Measurements from ENCODE around the gene PLCXD3.
"Not testable (repeated sequence)": the region's sequence is repeated elsewhere in the genome, so short reads cannot be mapped to it uniquely, and the experiment has no call there.

PLCXD3 gene

DNA sequence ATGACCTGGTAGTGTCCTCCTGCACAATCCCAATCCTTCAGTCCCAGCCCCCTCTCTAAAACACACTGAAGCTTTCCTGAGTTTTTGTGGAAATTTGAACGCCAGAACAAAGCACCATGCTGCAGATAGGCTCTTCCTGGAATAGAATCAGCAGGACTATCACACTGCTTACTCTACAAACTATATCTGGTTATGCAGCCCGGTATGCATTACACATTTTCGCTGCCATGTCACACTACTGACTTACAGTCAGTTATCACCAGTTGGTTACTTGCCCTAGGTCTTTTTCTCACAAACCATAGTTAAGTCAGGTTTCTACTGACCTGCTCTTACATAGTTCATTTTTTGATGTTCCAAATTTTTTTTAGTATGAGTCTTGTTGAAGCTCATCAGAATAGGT, 24.9 kb downstream of the PLCXD3 start:
- DNase-seq: no peak

- no peak for DNase-seq
Measured at GRCh38 chr5:41482715-41483114, 27.7 kb downstream of the PLCXD3 start.

GRCh38 chr5:41482173-41482572, 28.2 kb downstream of the PLCXD3 start:
- DNase-seq: no peak

DNA sequence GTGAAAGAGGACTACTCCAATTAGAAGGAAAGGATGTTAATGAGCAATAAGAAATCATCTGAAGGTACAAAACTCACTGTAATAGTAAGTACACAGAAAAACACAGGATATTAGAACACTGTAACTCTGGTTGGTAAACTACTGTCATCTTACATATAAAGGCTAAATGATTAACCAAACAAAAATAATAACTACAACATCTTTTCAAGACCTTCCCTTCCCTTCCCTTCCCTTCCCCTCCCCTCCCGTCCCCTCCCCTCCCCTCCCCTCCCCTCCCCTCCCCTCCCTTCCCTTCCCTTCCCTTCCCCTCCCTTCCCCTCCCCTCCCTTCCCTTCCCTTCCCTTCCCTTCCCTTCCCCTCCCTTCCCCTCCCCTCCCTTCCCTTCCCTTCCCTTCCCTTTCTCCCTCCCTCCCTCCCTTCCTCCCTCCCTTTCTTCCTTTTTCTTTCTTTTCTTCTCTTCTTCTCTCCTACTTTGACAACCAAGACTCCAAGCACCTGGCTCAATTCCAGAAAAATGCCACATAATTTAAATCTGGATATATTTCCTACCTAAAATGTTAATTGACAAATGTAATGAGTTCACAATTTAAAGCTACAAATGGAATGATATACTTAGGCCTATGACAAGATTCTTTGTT, 38.7 kb downstream of the PLCXD3 start:
- DNase-seq: not testable (repeated sequence)

GRCh38 chr5:41465493-41466171, 44.8 kb downstream of the PLCXD3 start:
- no peak for DNase-seq

- DNase-seq: no peak
Measured at GRCh38 chr5:41459557-41459956, 50.8 kb downstream of the PLCXD3 start.

- DNase-seq: no peak
Measured at GRCh38 chr5:41457094-41457493, 53.3 kb downstream of the PLCXD3 start.

DNA sequence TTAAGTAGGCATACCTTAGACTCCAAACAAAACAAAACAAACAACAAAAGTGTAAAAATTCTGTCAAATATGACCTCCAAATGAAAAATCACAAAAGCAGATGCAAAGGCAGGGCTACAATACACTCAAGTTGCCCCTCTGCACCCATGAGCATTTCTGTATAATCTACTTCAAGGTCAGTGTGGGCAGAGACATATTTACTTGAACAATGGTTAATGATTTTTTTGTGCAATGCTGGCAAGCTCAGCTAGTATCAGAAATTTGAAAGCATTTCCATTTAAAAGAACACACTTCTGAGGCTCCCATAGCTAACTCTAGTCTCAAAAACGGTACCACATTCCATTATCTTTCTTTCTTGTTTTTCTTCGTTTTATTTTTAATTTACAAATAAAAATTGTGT, 57.9 kb downstream of the PLCXD3 start:
- DNase-seq: no peak

DNA sequence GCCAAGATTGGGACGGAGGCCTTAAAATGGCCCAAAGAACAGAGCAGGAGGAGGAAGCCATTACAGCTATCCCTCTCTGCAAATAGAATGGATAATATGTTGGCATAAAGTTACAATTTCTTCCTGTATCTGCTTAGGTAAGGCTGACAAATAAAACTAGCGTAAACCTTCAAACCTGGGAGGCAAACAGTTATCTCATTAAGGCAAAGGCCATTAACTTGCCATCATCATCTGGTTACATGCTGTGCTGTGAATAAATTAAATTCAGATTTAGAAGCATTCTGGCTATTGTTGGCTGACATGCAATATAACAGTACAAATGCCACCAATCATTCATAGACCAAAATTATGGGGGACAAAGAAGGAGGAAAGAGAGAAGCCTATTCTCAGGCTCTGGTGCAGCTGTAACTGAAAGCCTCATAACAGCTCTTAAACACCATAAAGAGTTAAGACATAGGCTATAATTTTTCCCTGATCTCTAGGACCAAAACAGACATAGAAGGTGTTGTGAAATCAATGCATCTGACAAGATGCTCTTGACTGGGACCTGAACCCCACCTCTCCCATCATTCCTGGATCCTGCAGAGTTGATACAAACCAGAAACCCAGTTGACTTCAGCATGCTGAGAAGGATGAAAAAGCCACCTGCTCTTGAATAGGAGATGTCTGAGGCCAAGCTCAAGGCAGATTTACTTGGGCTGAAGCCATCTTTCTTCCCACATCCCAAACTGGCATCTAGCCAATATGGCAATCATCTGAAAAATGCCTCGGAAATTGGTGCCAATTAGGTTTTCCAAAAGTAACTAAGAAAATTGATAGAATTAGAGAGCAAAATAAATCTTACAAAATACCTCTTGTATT, 62.5 kb downstream of the PLCXD3 start:
- no peak for DNase-seq

DNA sequence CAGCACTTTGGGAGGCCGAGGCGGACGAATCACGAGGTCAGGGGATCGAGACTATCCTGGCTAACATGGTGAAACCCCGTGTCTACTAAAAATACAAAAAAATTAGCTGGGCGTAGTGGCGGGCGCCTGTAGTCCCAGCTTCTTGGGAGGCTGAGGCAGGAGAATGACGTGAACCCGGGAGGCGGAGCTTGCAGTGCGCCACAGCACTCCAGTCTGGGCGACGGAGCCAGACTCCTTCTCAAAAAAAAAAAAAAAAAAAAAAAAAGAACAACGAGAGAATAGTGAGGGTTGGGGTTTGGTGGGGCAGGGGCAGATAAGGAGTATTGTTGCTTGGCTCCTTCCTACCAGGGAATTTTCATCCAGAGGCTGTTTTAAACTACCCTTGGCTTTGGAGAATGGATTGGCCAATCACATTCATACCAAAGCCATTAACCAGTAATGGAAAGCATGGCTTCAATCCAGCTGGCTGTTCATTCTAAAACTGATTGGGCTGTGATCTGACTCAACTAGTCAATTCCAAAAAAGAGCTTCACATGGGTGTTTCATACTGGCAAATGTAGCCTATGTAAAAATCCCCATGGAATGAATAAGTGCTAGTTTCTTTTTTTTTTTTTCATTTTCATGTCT, 64.4 kb downstream of the PLCXD3 start:
- DNase-seq: no peak

- DNase-seq: no peak
Measured at GRCh38 chr5:41435276-41435675, 75.1 kb downstream of the PLCXD3 start.

DNA sequence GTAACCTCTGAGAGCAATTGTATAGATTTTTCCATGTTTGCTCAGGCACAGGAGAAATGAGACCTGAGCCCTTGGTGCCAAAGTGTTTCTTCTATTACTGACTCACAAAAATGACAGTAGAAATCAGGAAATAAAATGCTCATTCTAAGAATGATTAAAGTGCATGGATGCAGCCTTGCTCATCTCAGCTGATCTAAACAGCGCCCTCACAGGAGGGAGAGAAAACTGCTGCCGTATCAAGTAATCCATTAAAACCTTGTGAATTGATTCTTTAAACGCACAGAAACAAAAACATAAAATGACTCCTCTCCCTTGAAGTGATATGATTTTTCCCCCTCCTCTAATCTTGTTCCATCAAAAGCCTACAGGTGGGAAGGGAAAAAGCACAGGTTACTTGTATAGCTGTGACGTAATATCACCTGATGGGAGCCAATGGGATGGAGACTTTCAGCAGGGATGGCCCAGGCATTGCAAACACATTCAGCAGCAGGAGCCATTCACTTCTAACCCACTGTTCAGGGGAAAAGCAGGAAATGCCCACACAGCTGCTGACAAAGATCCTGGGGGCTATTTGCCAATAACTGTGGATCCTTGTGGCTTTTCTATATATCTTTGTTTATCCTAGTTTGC, 76.7 kb downstream of the PLCXD3 start:
- DNase-seq: no peak

DNA sequence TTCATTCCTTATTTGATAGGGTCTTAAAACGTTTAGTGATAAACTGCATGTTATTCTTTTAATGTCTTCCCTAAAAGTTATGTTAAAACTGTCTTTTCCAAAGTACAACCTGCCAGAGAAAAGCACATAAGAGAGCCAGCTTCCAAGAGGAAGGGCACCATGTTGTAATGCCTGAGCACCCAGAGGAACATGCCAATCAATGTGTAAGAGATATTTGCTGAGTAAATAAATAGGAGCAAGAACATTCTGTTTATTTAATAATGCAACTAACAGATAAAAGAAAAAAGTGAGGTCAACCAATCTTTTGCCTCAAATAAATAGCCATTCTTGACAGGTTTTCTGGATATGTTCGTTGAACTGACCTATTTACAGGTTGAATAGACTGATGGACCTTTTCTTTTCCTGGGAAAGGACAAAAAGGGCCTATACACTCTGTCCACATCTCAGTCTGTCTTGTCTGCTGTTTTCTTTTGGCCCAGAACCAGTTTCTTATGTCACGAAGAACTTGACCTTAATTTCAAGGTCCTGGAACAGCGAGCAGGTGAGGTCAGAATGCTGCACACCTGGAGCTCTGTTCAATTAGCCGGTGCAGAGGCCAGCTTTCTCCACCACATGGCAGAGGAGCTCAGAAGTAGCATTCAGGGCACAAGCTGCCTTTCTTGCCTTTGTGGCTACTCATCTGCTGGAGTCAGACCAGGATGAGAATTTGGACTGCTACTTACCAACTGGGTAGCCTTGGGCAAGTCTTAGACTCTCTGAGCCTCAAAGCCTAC, 77.7 kb downstream of the PLCXD3 start:
- DNase-seq: no peak

GRCh38 chr5:41427505-41427904, 82.9 kb downstream of the PLCXD3 start:
- no peak for DNase-seq

- no peak for DNase-seq
Measured at GRCh38 chr5:41425736-41426135, 84.7 kb downstream of the PLCXD3 start.

DNA sequence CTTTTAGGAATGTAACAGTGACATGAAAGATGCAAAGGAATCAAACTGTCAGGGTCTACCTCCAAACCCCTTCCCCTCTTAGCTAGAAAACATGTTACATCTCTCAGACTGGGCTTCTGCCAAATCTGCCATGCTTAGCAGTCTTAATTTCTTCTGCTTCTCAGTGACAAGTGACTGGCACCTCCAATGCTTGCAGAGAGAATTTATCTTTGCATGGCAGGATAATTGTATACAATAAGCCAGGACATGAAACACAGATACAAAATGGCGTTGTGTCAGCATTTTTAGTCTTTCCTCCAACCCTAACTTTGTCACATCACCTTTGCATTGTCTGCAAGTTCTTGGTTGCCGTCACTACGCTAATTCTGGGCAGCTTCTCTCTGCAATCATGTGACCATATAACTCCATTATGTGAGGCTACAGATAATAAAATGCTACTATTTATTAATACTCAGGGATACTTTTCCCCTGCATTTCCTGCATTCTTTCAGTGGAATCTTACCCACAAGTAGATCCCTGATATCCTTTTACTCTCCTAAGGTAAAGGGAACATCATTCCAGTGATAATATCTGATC, 89.8 kb downstream of the PLCXD3 start:
- no peak for DNase-seq

- DNase-seq: no peak
Measured at GRCh38 chr5:41418220-41419031, 92.0 kb downstream of the PLCXD3 start.

GRCh38 chr5:41416336-41416735, 94.1 kb downstream of the PLCXD3 start:
- no peak for DNase-seq

- DNase-seq: no peak
Measured at GRCh38 chr5:41415242-41415641, 95.2 kb downstream of the PLCXD3 start.

DNA sequence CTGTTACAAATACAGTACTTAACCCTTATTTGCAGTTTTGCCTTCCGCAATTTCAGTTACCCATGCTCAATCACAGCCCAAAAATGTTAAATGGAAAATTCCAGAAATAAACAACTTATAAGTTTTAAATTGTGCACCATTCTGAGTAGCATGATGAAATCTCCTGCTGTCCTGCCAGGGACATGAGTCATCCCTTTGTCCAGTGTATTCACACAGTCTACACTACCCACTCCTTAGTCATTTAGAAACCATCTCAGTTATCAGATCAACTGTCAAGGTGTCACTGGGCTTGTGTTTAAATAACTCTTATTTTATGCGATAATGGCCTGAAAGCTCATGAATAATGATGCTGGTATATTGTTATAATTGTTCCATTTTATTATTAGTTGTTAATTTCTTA, 95.8 kb downstream of the PLCXD3 start:
- no peak for DNase-seq

- no peak for DNase-seq
Measured at GRCh38 chr5:41413074-41413473, 97.3 kb downstream of the PLCXD3 start.
